Osteocyte (in vitro differentiated cells): ENCODE measurements around the gene HIVEP2. TPM values are rescaled to one million over a fixed set of nuclear protein-coding genes. Genes with fewer than 3 reads are reported as not detected.

ENCODE experiments used
- DNase-seq: peaks from one replicate; pipeline ENCODE4 v3.0.0; 2021; ENCODE audit warnings: mixed read lengths; ENCODE audit not compliant: unreplicated experiment; ENCODE audit errors: extremely low spot score
- H3K27ac Mint-ChIP-seq: one replicate; pipeline ENCODE4 v1.8.0; 2021; ENCODE audit warnings: mild to moderate bottlenecking, mixed read lengths; ENCODE audit not compliant: unreplicated experiment
- H3K27me3 Mint-ChIP-seq: one replicate; pipeline ENCODE4 v1.8.0; 2021; ENCODE audit warnings: mixed read lengths; ENCODE audit not compliant: unreplicated experiment
- H3K36me3 Mint-ChIP-seq: one replicate; pipeline ENCODE4 v1.8.0; 2021; ENCODE audit warnings: mixed read lengths; ENCODE audit not compliant: unreplicated experiment
- H3K4me1 Mint-ChIP-seq: one replicate; pipeline ENCODE4 v1.8.0; 2021; ENCODE audit warnings: mixed read lengths; ENCODE audit not compliant: unreplicated experiment
- H3K4me3 Mint-ChIP-seq: one replicate; pipeline ENCODE4 v1.8.0; 2021; ENCODE audit warnings: mild to moderate bottlenecking, moderate library complexity, mixed read lengths; ENCODE audit not compliant: unreplicated experiment
- H3K9me3 Mint-ChIP-seq: one replicate; pipeline ENCODE4 v1.8.0; 2021; ENCODE audit warnings: mixed read lengths; ENCODE audit not compliant: unreplicated experiment
- total RNA-seq: library from RNA; stranded (reverse); gene quantifications from 2 replicates; pipeline ENCODE4 v1.2.1, GENCODE V29; 2021
- TF ChIP-seq, protein P1 (sequence below): fragments of 200-600 bp; sonication (generic); IDR thresholded peaks from 2 replicates; pipeline ENCODE4 v1.5.0; 2021; ENCODE audit warnings: antibody characterized with exemption, mild to moderate bottlenecking, moderate library complexity

Gene HIVEP2
- total RNA-seq, 1 donor from 2014 or later, result 39.2 TPM

- H3K4me3 Mint-ChIP-seq, result no peak overlapping the region
- TF ChIP-seq, protein P1, sequence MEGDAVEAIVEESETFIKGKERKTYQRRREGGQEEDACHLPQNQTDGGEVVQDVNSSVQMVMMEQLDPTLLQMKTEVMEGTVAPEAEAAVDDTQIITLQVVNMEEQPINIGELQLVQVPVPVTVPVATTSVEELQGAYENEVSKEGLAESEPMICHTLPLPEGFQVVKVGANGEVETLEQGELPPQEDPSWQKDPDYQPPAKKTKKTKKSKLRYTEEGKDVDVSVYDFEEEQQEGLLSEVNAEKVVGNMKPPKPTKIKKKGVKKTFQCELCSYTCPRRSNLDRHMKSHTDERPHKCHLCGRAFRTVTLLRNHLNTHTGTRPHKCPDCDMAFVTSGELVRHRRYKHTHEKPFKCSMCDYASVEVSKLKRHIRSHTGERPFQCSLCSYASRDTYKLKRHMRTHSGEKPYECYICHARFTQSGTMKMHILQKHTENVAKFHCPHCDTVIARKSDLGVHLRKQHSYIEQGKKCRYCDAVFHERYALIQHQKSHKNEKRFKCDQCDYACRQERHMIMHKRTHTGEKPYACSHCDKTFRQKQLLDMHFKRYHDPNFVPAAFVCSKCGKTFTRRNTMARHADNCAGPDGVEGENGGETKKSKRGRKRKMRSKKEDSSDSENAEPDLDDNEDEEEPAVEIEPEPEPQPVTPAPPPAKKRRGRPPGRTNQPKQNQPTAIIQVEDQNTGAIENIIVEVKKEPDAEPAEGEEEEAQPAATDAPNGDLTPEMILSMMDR, result no peak
These were observed 5.3 kb upstream of the HIVEP2 start for GRCh38 chr6:142950291-142950690.

GRCh38 chr6:142947714-142948480, 2.9 kb upstream of the HIVEP2 start:
- Mint-ChIP-seq H3K4me3 (peak overlapping the region; percentile 75), H3K27ac (peak overlapping the region; percentile 95), H3K27me3 (no peaks in the 10 kb centered on the region), H3K36me3 (no peaks in the 10 kb centered on the region), H3K4me1 (peaks cover 18% of the 10 kb centered on the region), H3K9me3 (no peaks in the 10 kb centered on the region)
- TF ChIP-seq, protein P1, result no peak
- no peak for DNase-seq

More at GRCh38 chr6:142950291-142950690, 5.3 kb upstream of the HIVEP2 start:
- H3K27me3 Mint-ChIP-seq, result no peaks in the 10 kb centered on the region
- no peaks in the 10 kb centered on the region for H3K36me3 Mint-ChIP-seq
- H3K27ac Mint-ChIP-seq, result no peak overlapping the region
- no peaks in the 10 kb centered on the region for H3K9me3 Mint-ChIP-seq
- peaks cover 6% of the 10 kb centered on the region for H3K4me1 Mint-ChIP-seq
- DNase-seq, result no peak

- Mint-ChIP-seq H3K27me3 (no peaks in the 10 kb centered on the region), H3K4me1 (peaks cover 26% of the 10 kb centered on the region), H3K27ac (peak overlapping the region; percentile 95), H3K9me3 (no peaks in the 10 kb centered on the region), H3K4me3 (peak overlapping the region; percentile 88), H3K36me3 (no peaks in the 10 kb centered on the region)
- TF ChIP-seq, protein P1, result no peak
- DNase-seq, result peak; percentile 87
These were observed 2.1 kb upstream of the HIVEP2 start for GRCh38 chr6:142946924-142947713.

- TF ChIP-seq, protein P1, result no peak
- Mint-ChIP-seq H3K9me3 (no peaks in the 10 kb centered on the region), H3K27ac (peak overlapping the region; percentile 94), H3K27me3 (no peaks in the 10 kb centered on the region), H3K4me3 (peak overlapping the region; percentile 88), H3K36me3 (no peaks in the 10 kb centered on the region), H3K4me1 (peaks cover 33% of the 10 kb centered on the region)
- peak; percentile 97 for DNase-seq
These were observed 1.4 kb upstream of the HIVEP2 start for GRCh38 chr6:142946181-142946923.
